Fibroblast of villous mesenchyme (primary cell): ENCODE results near the gene DPM2. TPM values are rescaled to one million over a fixed set of nuclear protein-coding genes. Genes with fewer than 3 reads are reported as not detected.

Source experiments
- DNase-seq: peaks from one replicate; pipeline ENCODE4 v3.0.0-alpha.2; 2010; ENCODE audit warnings: low read depth
- H3K4me3 ChIP-seq: 2 replicates; pipeline ENCODE4 v1.5.1; 2011; ENCODE audit warnings: low read depth, mild to moderate bottlenecking, low read length
- total RNA-seq: library from RNA; depleted of rRNA; stranded (reverse); fragments of >200 nt; gene quantifications from 2 replicates; pipeline ENCODE4 v1.2.3, GENCODE V29; 2012
- TF ChIP-seq, protein P1 (sequence below): IDR thresholded peaks from 2 replicates; pipeline ENCODE4 v1.5.1; 2012; ENCODE audit warnings: low read depth, mild to moderate bottlenecking, low read length; ENCODE audit not compliant: insufficient read depth

The DPM2 gene
- total RNA-seq, 1 donor = 11.2 TPM

DNA sequence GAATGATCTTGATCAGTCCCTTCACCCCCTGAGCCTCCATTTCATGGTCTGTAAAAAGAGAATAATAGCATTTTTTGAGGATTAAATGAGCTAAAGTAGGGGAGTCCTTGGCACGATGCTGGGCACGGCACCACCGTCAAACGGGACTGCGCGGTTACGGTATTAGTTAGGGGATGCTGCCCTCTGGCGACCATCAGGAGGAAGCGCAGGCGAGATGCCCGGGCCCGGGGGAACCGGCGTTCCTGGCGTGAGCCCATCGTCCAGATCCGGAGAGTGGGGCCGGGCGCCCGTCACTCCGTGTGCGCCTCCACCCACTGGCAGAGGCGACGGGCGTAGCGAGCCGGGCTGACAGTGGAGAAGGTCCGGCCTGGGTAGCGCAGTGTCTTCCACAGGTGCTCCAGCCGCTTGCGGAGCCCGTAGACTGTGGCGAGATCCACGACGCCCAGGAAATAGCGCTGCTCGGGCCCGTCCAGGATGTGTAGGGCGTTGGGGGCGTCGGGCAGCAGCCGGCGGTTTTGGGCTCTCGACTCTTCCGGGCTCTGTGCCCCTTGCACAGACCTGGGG is 16.0 kb downstream of the DPM2 start:
- peak overlapping the region; percentile 32 for H3K4me3 ChIP-seq
- TF ChIP-seq, protein P1, sequence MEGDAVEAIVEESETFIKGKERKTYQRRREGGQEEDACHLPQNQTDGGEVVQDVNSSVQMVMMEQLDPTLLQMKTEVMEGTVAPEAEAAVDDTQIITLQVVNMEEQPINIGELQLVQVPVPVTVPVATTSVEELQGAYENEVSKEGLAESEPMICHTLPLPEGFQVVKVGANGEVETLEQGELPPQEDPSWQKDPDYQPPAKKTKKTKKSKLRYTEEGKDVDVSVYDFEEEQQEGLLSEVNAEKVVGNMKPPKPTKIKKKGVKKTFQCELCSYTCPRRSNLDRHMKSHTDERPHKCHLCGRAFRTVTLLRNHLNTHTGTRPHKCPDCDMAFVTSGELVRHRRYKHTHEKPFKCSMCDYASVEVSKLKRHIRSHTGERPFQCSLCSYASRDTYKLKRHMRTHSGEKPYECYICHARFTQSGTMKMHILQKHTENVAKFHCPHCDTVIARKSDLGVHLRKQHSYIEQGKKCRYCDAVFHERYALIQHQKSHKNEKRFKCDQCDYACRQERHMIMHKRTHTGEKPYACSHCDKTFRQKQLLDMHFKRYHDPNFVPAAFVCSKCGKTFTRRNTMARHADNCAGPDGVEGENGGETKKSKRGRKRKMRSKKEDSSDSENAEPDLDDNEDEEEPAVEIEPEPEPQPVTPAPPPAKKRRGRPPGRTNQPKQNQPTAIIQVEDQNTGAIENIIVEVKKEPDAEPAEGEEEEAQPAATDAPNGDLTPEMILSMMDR = peak; percentile 74
- DNase-seq = peak; percentile 50

DNA sequence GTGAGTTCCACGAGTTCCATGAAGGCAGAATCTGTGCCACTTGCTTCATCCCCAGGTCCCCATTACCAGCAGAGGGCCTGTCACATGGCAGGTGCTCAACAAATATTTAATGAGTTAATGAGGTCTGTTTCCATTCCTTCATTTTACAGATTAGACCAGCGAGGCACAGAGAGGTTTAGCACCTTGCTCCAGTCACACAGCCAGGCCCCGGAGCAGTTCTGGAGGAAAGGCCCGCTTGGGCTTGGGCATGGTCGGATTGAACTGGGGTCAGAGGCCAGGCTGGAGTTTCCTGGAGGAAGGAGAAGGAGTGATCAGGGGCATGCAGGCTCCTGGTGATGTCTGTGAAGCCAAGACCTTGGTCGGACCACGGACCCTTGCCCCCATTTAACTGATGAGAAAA is 16.9 kb downstream of the DPM2 start:
- H3K4me3 ChIP-seq = no peak overlapping the region
- no peak for DNase-seq
- TF ChIP-seq, protein P1 = no peak

DNA sequence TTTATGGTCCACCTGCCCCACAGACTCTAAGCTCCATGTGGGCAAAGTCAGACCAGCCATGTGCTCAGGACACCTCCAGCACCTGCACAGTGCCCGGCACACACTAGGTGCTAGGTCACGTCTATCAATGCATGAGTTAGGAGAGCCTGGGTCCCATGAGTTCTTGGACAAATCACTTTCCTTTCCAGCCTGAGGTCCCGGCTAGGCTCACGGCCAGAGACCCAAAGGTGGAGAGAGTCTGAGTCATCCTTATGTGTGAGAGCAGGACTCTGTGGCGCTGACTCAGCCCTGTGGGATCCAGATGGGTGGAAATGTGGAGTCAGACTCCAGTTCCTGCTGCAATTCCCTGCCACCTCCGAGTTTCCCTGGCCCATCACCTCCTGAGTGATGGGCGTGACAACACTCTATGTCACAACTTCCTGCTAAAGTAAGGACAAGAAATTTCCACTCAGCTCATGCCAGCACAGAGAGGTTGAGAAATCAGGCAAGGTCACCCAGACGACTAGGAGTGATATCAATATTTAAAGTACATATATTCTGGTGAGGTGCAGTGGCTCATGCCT is 18.3 kb downstream of the DPM2 start:
- TF ChIP-seq, protein P1 = no peak
- peak; percentile 99 for DNase-seq
- no peak overlapping the region for H3K4me3 ChIP-seq

DNA sequence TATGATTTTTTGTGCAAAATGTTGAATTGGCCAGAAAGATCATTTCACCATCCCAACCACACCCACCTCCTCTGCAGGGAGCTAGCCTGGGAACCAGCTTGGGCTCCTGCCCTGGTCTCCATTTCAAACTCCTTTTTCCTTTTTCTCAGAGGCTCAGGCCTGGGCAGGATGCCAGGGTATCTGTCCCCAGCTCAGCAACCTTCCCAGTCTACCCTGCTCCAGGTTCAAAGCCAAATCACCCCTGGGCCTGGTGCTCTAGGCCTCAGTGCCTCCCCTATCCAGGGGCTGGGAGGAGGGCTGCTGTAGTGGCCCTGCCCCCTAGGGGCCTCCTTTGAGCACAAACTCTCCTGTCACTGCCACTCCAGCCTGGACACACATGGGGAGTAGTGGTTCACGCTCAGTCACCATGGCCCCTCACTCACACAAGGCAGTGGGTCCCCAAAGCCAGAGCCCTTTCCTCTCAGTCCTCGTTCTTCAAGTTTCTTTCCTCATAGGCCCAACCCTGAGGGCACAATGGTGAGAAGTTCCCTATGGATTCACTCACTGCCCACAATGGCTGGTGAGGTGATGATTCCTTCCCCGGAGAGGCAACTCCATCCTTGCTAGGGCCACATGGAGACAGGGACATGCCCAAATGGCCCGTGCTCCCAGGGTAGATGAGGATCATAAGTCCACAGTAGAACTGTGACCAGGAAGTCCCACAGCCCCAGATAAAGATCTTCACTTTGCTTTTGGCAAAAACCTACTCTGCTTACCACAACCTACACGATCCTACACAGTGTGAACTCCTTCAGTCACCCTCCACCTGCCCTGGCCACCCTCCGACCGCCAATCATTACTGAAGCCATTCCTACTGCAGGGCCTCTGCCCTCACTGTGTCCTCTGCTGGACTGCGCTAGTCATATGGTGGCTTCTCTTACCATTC is 19.2 kb downstream of the DPM2 start:
- H3K4me3 ChIP-seq = no peak overlapping the region
- DNase-seq = peak; percentile 64
- TF ChIP-seq, protein P1 = peak; percentile 17

DNA sequence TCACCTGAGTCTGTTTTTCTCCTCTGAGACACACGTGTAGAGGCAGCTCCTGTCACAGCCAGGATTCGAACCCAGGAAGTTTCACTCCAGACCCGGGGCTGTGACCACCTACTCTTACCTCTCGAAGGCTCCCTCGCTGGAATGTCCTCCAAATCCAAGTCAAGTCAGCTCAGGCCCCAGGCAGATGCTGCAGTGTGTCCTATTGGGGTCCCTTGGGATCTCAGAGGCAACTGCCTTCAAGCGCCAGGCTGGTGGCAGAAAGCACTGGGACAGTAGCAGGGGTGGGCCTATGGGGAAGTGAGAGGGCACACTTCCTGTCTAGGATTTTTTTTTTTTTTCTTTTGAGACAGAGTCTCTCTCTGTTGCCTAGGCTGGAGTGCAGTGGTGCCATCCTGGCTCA is 20.1 kb downstream of the DPM2 start:
- no peak overlapping the region for H3K4me3 ChIP-seq
- TF ChIP-seq, protein P1 = no peak
- DNase-seq = no peak

DNA sequence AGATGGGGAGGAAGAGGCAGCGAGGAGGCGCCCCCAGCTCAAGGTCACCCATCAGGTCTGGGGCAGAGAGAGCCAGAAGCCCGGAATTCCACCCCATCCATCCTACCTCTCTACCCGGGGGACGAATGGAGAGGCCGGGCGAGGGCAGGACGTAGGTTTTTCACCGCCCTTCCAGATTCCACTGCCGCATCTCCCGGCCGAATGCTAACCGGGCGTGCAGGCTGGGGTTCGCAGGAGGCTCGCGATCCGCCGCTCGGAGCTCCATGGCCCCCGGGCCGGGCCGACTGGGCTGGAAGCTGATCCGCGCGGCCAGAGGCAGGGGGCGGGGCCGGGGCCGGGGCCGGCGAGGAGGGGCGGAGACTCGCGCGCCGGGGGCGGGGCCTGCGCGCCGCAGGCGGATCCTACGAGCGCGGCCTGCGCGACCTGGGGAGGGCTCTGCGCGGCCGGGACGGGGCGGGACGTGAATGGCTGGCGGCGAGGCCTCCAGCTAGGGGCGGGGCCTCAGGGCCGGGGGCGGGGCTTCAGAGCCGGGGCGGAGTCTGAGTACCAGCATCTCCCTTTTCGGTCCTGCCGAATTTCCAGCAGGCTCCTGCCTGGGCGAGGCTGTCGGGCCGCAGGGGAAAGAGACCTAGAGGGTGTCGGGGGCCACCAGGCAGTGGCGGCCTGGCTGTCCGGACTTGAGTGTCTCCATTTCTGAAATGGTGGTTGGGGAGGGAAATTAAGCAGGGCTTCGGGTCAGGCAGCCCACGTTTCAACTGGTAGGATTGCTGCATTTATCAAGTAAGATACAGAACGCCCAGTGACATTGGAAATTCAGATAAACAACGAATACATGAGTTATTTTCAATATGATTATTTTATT is 20.7 kb downstream of the DPM2 start, which contains the start of gene ST6GALNAC4:
Gene ST6GALNAC4, minus strand, starts transcription at position 322 of the 862 bp plus-strand sequence. CDS start 622 bp downstream, outside the sequence.
- TF ChIP-seq, protein P1 = no peak
- H3K4me3 ChIP-seq = peak within 1 kb of the TSS; percentile 66
- peak; percentile 93 for DNase-seq
